NCI-H774 (cell line): Measurements from ENCODE around the gene PRPSAP1.
"Not testable (repeated sequence)": the region's sequence is repeated elsewhere in the genome, so short reads cannot be mapped to it uniquely, and the experiment has no call there.

ENCODE experiments used
- DNase-seq: peaks from one replicate; lab custom pipeline; 2025; lab: John Stamatoyannopoulos, UW

Gene PRPSAP1

GRCh38 chr17:76277300-76278267, 76.1 kb downstream of the PRPSAP1 start:
- DNase-seq = no peak

GRCh38 chr17:76276461-76277299, 77.0 kb downstream of the PRPSAP1 start:
- no peak for DNase-seq

- no peak for DNase-seq
Observed at GRCh38 chr17:76276069-76276431, 77.7 kb downstream of the PRPSAP1 start.

GRCh38 chr17:76275382-76276068, 78.2 kb downstream of the PRPSAP1 start:
- no peak for DNase-seq

GRCh38 chr17:76274112-76274956, 79.4 kb downstream of the PRPSAP1 start:
- no peak for DNase-seq

- DNase-seq = no peak
Observed at GRCh38 chr17:76273445-76274111, 80.1 kb downstream of the PRPSAP1 start.

GRCh38 chr17:76272541-76273444, 80.9 kb downstream of the PRPSAP1 start:
- no peak for DNase-seq

GRCh38 chr17:76271669-76272540, 81.8 kb downstream of the PRPSAP1 start:
- no peak for DNase-seq

GRCh38 chr17:76270770-76271668, 82.7 kb downstream of the PRPSAP1 start:
- DNase-seq = no peak

GRCh38 chr17:76270127-76270592, 83.6 kb downstream of the PRPSAP1 start:
- no peak for DNase-seq

- no peak for DNase-seq
Observed at GRCh38 chr17:76268991-76269981, 84.4 kb downstream of the PRPSAP1 start.

GRCh38 chr17:76268015-76268749, 85.5 kb downstream of the PRPSAP1 start:
- no peak for DNase-seq

- DNase-seq = not testable (repeated sequence)
Observed at GRCh38 chr17:76267581-76268001, 86.1 kb downstream of the PRPSAP1 start.

GRCh38 chr17:76267051-76267576, 86.6 kb downstream of the PRPSAP1 start:
- no peak for DNase-seq

- no peak for DNase-seq
Observed at GRCh38 chr17:76266244-76266938, 87.3 kb downstream of the PRPSAP1 start.
